ENCODE data around the gene MDM2.
A peak's percentile ranks its signal among the peaks of the same experiment; 100 is the strongest.
"Not testable (repeated sequence)": the region's sequence is repeated elsewhere in the genome, so short reads cannot be mapped to it uniquely, and the experiment has no call there.

Gene MDM2

DNA sequence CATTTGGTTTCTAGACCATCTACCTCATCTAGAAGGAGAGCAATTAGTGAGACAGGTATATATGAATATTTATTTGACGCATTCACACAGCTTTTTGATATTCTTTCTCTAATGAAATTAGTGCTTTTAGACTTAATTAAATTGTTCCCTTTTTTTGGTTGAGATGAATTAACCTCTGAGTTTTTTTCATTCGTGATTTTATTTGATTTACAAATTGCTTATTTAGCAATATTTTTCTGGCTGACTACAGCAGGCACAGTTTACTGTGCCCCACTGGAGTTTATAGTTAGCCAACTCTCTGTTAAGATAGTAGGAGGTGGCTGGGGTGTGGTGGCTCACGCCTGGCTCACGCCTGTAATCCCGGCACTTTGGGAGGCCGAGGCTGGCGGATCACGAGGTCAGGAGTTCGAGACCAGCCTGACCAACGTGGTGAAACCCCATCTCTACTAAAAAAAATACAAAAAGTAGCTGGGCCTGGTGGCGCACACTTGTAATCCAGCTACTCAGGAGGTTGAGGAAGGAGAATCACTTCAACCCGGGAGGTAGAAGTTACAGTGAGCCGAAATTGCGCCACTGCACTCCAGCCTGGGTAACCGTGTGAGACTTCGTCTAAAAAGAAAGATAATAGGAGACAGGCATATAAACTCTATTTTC is 16.7 kb downstream of the MDM2 start:
- Mint-ChIP-seq H3K36me3 (peaks cover 100% of the 10 kb centered on the region), H3K4me1 (peaks cover 14% of the 10 kb centered on the region), H3K27ac (no peak overlapping the region), H3K4me3 (no peak overlapping the region), H3K9me3 (no peaks in the 10 kb centered on the region)
- no peak for ATAC-seq
- no peak for DNase-seq (ENCODE audit: low spot score in 2 of 2)

DNA sequence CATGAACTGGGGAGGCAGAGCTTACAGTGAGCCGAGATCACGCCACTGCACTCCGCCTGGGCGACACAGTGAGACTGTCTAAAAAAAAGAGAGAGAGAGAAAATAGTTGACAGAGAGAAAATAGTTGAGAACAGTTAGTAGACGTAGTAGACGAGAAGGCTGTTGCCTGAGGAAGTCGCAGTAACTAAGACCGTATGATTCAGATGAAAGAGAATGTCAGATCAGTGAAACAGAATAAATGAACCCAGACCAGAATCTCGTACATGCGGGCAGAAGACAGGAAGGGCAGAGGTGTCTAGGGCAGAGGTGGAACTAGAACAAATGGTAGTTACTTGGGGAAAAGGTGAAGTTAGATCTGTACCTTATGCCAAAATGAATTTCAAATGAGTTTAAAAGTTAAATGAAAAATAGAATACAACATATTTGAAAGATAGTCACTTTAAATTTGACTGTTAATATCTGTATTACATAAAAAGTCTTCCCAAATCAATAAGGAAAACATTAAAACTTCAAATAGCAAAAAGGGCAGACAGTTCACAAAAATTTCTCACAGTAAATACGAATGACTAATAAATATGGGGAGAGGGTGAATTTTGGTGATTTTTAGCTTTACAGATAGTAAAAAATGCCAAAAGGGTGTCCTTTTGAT is 17.7 kb downstream of the MDM2 start:
- no peaks in the 10 kb centered on the region for H3K9me3 Mint-ChIP-seq
- peaks cover 21% of the 10 kb centered on the region for H3K4me1 Mint-ChIP-seq
- H3K36me3 Mint-ChIP-seq, result peaks cover 100% of the 10 kb centered on the region
- no peak overlapping the region for H3K4me3 Mint-ChIP-seq
- peak overlapping the region; percentile 50 for H3K27ac Mint-ChIP-seq
- peak in 1 of 2 donors; percentile 42 for DNase-seq (ENCODE audit: low spot score in 2 of 2)
- ATAC-seq, result no peak

DNA sequence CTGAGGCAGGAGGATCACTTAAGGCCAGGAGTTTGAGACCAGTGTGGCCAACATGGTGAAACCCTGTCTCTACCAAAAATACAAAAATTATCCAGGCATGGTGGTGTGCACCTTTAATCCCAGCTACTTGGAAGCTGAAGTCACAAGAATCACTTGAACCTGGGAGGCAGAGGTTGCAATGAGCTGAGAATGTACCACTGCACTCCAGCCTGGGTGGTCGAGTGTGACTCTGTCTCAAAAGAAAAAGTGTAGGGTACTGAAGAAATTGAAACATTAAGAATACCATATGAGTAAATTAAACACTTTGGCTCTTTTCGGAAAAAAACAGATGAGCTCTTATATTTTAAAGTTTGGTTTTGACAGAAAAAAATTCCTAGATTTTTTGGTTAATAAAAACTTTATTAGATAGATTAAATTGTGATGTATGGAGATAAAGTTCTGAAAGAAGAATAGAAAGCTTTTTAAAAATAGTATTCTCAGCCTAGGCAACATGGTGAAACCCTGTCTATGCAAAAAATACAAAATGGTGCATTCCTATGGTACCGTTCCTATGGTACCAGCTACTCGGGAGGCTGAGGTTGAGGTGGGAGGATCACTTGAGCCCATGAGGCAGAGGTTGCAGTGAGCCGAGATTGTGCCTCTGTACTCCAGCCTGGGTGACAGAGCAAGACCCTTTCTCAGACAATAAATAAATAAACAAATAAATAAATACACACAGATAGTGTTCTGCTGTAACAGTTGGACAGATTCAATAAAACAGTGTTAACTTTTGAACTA is 20.1 kb downstream of the MDM2 start:
- Mint-ChIP-seq H3K9me3 (no peaks in the 10 kb centered on the region), H3K27ac (peak overlapping the region; percentile 26), H3K36me3 (peaks cover 100% of the 10 kb centered on the region), H3K4me3 (no peak overlapping the region), H3K4me1 (peaks cover 21% of the 10 kb centered on the region)
- ATAC-seq (no peak), DNase-seq (ENCODE audit: low spot score in 2 of 2) (peak in 1 of 2 donors; percentile 44)

DNA sequence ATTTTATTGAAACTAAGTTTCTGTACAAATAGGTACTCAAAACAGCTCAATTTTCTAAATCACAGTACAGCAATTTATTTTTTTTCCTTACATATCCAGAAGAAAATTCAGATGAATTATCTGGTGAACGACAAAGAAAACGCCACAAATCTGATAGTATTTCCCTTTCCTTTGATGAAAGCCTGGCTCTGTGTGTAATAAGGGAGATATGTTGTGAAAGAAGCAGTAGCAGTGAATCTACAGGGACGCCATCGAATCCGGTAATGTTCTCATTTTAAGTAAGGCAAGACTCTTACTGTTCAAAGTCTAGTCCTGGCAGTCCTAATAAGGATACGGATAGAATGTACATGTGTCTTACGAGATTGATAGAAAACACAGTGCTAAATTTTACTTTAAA is 20.7 kb downstream of the MDM2 start:
- H3K4me1 Mint-ChIP-seq, result peaks cover 21% of the 10 kb centered on the region
- no peak overlapping the region for H3K4me3 Mint-ChIP-seq
- ATAC-seq (no peak), DNase-seq (ENCODE audit: low spot score in 2 of 2) (no peak)
- peaks cover 100% of the 10 kb centered on the region for H3K36me3 Mint-ChIP-seq
- H3K9me3 Mint-ChIP-seq, result no peaks in the 10 kb centered on the region
- no peak overlapping the region for H3K27ac Mint-ChIP-seq

DNA sequence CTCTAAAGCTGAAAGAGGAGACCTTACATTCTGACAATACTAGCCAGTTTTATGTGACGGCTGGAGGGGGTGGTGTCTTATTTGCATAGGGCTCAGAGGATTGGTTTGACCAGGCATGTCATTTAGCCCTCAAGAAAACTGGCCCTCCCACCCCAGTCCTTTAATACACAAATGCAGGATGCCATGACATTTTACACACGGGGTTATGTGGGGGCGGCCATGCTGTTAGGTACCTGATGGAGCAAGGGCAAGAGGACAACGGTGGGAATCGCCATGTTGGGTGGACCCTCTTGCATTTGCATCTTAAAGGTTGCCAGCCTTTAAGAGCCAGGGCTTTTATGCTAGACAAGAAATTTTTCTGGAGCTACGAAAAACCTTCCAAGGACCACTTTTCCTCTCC is 23.3 kb downstream of the MDM2 start:
- DNase-seq (ENCODE audit: low spot score in 2 of 2), result no peak
- Mint-ChIP-seq H3K36me3 (peaks cover 100% of the 10 kb centered on the region), H3K4me3 (no peak overlapping the region), H3K9me3 (no peaks in the 10 kb centered on the region), H3K27ac (peak overlapping the region; percentile 58), H3K4me1 (peaks cover 21% of the 10 kb centered on the region)
- no peak for ATAC-seq

DNA sequence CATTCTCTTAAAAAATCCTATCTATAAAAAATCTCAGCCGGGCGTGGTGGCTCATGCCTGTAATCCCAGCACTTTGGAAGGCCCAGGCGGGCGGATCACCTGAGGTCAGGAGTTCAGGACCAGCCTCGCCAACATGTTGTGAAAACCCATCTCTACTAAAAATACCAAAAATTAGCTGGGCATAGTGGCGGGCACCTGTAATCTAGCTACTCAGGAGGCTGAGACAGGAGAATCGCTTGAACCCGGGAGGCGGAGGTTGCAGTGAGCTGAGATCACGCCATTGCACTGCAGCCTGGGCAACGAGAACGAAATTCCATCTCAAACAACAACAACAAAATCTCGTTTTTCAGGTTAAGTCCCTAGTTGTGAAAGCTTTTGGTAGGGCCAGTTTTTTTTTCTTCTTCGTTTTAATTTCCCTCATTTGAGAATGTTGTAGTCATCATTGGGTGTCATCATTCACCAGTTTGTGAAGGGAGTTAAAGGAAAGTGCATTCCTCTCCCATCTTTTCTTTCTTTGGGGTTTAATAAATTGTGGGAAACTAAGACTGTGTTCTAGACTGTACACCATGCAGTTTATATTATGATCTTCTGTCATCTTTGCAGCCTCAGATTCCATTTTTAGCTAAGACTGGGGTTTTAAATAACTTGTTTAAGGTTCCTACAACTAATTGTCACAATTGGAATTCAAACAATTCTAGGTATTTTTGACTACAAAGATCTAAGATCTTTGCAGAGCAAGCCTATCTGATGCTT is 23.9 kb downstream of the MDM2 start:
- no peak for ATAC-seq
- DNase-seq (ENCODE audit: low spot score in 2 of 2), result no peak
- Mint-ChIP-seq H3K4me1 (peaks cover 21% of the 10 kb centered on the region), H3K36me3 (peaks cover 100% of the 10 kb centered on the region), H3K27ac (no peak overlapping the region), H3K4me3 (no peak overlapping the region), H3K9me3 (no peaks in the 10 kb centered on the region)

DNA sequence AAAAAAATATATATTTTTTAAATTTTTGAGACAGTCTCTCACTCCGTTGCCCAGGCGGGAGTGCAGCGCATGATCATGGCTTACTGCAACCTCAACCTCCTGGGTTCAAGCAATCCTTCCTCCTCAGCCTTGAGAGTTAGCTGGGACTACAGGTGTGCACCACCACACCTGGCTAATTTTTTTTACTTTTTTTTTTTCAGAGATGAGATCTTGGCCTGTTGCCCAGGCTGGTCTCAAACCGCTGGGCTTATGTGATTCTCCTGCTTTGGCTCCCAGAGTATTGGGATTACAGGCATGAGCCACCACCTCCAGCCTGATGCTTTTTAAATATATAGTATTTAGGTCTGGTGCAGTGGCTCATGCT is 24.5 kb downstream of the MDM2 start:
- Mint-ChIP-seq H3K9me3 (no peaks in the 10 kb centered on the region), H3K4me1 (peaks cover 21% of the 10 kb centered on the region), H3K4me3 (no peak overlapping the region), H3K27ac (no peak overlapping the region), H3K36me3 (peaks cover 100% of the 10 kb centered on the region)
- ATAC-seq (no peak), DNase-seq (ENCODE audit: low spot score in 2 of 2) (no peak)

DNA sequence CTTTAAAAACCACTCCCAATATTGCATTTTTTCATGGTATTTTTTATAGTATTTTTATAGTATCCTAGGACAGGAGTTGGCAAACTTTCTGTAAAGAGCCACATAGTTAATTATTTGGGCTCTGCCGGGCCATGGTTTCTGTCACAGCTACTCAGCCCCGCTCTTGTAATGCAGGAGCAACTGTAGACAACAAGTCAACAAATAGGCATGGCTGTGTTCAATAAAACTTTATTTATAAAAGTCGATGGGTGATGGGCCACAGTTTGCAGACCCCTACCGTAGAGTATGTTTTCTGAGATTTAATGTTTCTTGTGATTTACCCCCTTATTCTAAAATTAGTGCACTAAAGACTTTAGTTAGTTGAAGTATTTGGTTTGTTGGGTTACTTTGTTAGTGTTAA is 25.5 kb downstream of the MDM2 start:
- Mint-ChIP-seq H3K4me1 (peaks cover 21% of the 10 kb centered on the region), H3K4me3 (no peak overlapping the region), H3K36me3 (peaks cover 100% of the 10 kb centered on the region), H3K27ac (no peak overlapping the region), H3K9me3 (no peaks in the 10 kb centered on the region)
- no peak for ATAC-seq
- no peak for DNase-seq (ENCODE audit: low spot score in 2 of 2)

DNA sequence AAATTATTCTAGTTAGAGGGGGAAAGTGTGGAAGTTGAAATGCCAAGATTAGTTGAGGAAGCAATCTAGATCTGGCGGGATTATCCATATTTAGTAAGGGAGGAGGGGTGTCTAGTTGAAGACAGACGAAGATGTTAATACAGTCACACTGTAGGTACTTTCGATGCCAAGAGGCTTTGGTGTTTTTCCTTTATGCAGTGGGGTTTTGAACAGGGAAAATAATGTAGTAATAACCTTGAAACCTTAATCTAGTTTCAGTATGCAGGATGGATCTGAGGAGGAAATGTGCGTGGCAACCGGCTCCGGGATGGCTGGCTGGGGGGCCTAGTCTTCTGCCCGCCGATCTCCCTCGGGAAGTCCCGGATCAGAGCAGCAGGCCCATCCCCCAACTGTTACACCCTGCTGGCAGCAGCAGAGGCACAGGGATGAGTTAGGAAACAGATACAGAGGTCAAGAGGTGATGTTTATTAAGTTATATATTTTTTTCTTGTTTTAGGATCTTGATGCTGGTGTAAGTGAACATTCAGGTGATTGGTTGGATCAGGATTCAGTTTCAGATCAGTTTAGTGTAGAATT is 27.4 kb downstream of the MDM2 start:
- no peaks in the 10 kb centered on the region for H3K9me3 Mint-ChIP-seq
- ATAC-seq, result no peak
- H3K4me1 Mint-ChIP-seq, result peaks cover 16% of the 10 kb centered on the region
- no peak for DNase-seq (ENCODE audit: low spot score in 2 of 2)
- H3K36me3 Mint-ChIP-seq, result peaks cover 100% of the 10 kb centered on the region
- H3K4me3 Mint-ChIP-seq, result no peak overlapping the region
- peak overlapping the region; percentile 64 for H3K27ac Mint-ChIP-seq

DNA sequence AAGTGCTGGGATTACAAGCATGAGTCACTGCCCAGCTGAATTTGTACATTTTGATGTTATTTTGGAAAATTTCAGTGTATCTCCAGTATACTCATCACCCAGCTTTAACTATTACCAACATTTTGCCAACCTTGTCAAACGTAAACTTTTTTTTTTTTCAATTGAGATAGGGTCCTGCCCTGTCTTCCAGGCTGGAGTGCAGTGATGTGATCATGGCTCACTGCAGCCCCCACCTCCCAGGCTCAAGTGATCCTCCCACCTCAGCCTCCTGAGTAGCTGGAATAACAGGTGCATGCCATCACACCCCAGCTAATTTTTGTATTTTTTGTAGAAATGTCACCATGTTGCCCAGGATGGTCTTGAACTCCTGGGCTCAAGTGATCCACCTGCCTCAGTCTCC is 29.2 kb downstream of the MDM2 start:
- no peak overlapping the region for H3K27ac Mint-ChIP-seq
- no peak overlapping the region for H3K4me3 Mint-ChIP-seq
- no peak for ATAC-seq
- no peaks in the 10 kb centered on the region for H3K9me3 Mint-ChIP-seq
- DNase-seq (ENCODE audit: low spot score in 2 of 2), result no peak
- H3K4me1 Mint-ChIP-seq, result peaks cover 9% of the 10 kb centered on the region
- peaks cover 100% of the 10 kb centered on the region for H3K36me3 Mint-ChIP-seq

DNA sequence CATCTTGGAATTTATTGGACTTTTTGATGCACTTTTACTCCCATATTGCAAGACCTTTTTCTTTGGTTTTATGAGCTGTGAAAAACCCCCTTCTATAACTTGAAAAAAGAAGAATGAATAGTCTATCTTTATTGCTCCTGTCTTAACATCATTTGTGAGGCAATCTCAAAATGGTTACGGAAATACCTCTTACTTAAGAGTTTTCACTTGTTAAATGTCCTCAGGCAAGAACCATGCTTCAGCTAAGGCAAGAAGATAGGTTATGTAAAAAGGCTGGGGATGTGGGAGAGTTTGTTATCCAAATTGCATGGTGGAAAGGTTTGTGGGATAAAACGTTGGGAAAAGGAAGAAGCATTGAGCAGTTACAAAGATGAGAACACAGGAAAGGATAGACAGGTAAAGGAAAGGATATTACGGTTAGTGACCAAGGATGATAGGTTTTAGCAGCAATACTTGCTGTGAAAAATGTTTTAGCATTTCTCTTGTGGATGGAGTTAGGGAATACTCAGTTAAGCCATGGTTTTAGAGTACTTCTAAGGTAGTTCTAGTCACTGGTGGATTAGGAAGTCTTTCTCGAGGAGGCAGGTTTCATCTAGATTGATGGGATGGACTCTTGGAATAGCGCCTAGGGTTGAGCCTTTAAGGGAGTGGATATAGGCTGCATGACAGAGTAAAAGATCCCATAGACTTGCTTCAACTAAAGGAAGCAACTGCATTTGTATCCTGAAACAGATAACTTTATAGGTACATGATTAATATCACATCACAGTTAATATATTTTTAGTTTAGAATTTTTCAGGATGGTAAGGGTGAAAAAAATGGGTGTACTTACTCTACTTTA is 30.3 kb downstream of the MDM2 start:
- DNase-seq (ENCODE audit: low spot score in 2 of 2) (no peak), ATAC-seq (no peak)
- H3K9me3 Mint-ChIP-seq, result no peaks in the 10 kb centered on the region
- H3K4me3 Mint-ChIP-seq, result no peak overlapping the region
- H3K4me1 Mint-ChIP-seq, result peaks cover 9% of the 10 kb centered on the region
- no peak overlapping the region for H3K27ac Mint-ChIP-seq
- peaks cover 100% of the 10 kb centered on the region for H3K36me3 Mint-ChIP-seq

DNA sequence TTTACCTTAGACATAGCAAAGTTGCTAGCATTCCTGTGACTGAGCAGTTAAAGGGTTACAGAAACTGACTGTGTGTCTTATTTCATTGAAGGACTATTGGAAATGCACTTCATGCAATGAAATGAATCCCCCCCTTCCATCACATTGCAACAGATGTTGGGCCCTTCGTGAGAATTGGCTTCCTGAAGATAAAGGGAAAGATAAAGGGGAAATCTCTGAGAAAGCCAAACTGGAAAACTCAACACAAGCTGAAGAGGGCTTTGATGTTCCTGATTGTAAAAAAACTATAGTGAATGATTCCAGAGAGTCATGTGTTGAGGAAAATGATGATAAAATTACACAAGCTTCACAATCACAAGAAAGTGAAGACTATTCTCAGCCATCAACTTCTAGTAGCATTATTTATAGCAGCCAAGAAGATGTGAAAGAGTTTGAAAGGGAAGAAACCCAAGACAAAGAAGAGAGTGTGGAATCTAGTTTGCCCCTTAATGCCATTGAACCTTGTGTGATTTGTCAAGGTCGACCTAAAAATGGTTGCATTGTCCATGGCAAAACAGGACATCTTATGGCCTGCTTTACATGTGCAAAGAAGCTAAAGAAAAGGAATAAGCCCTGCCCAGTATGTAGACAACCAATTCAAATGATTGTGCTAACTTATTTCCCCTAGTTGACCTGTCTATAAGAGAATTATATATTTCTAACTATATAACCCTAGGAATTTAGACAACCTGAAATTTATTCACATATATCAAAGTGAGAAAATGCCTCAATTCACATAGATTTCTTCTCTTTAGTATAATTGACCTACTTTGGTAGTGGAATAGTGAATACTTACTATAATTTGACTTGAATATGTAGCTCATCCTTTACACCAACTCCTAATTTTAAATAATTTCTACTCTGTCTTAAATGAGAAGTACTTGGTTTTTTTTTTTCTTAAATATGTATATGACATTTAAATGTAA is 31.5 kb downstream of the MDM2 start:
- Mint-ChIP-seq H3K9me3 (no peaks in the 10 kb centered on the region), H3K4me1 (peaks cover 9% of the 10 kb centered on the region), H3K27ac (no peak overlapping the region), H3K36me3 (peaks cover 100% of the 10 kb centered on the region), H3K4me3 (no peak overlapping the region)
- DNase-seq (ENCODE audit: low spot score in 2 of 2), result no peak
- no peak for ATAC-seq

DNA sequence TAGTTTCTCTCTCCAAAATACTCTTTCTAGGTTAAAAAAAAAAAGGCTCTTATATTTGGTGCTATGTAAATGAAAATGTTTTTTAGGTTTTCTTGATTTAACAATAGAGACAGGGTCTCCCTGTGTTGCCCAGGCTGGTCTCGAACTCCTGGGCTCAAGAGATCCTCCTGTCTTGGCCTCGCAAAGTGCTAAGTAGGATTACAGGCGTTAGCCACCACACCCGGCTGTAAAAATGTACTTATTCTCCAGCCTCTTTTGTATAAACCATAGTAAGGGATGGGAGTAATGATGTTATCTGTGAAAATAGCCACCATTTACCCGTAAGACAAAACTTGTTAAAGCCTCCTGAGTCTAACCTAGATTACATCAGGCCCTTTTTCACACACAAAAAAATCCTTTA is 33.2 kb downstream of the MDM2 start:
- not testable (repeated sequence) for H3K4me3 Mint-ChIP-seq; DNase-seq (ENCODE audit: low spot score in 2 of 2); ATAC-seq; H3K9me3 Mint-ChIP-seq; H3K4me1 Mint-ChIP-seq; H3K27ac Mint-ChIP-seq
- peaks cover 90% of the 10 kb centered on the region for H3K36me3 Mint-ChIP-seq
